Measurements from ENCODE around the gene MYL12A. TPM values are rescaled to one million over a fixed set of nuclear protein-coding genes. Genes with fewer than 3 reads are reported as not detected.
A peak's percentile ranks its signal among the peaks of the same experiment; 100 is the strongest.

MYL12A gene
- total RNA-seq, 6 experiments from 2014 or later, result 425 to 713 (median 651) TPM

GRCh38 chr18:3257627-3258120 is 10.1 kb downstream of the MYL12A start:
- no peak overlapping the region; the same call in 1 of the 2 replicates for H3K4me3 Mint-ChIP-seq
- no peak for TF ChIP-seq CTCF (IDR thresholded peaks at IDR 0.05)
- peaks cover 73% of the 10 kb centered on the region for H3K36me3 Mint-ChIP-seq (ENCODE audit: low read depth)
- DNase-seq, result no peak
- H3K27me3 Mint-ChIP-seq (ENCODE audit: insufficient read depth), result no peaks in the 10 kb centered on the region
- no peaks in the 10 kb centered on the region for H3K9me3 Mint-ChIP-seq
- H3K27ac Mint-ChIP-seq, result peak overlapping the region; percentile 85; the same call in 1 of the 2 replicates
- peaks cover 78% of the 10 kb centered on the region for H3K4me1 Mint-ChIP-seq (ENCODE audit: low read depth)

GRCh38 chr18:3260995-3261372 is 13.4 kb downstream of the MYL12A start:
- Mint-ChIP-seq H3K4me3 (peak overlapping the region; percentile 97), H3K36me3 (ENCODE audit: low read depth) (peaks cover 60% of the 10 kb centered on the region), H3K27ac (peak overlapping the region; percentile 97), H3K27me3 (ENCODE audit: insufficient read depth) (no peaks in the 10 kb centered on the region), H3K9me3 (no peaks in the 10 kb centered on the region), H3K4me1 (ENCODE audit: low read depth) (peaks cover 73% of the 10 kb centered on the region)
- TF ChIP-seq CTCF (IDR thresholded peaks at IDR 0.05), result no peak
- DNase-seq, result no peak

- H3K27me3 Mint-ChIP-seq (ENCODE audit: insufficient read depth), result no peaks in the 10 kb centered on the region
- peaks cover 73% of the 10 kb centered on the region for H3K4me1 Mint-ChIP-seq (ENCODE audit: low read depth)
- peak; percentile 21; the same call in 1 of the 2 replicates for TF ChIP-seq CTCF (IDR thresholded peaks at IDR 0.05)
- H3K36me3 Mint-ChIP-seq (ENCODE audit: low read depth), result peaks cover 54% of the 10 kb centered on the region
- no peaks in the 10 kb centered on the region for H3K9me3 Mint-ChIP-seq
- peak within 1 kb of the TSS; percentile 97 for H3K27ac Mint-ChIP-seq
- peak; percentile 80 for DNase-seq
- H3K4me3 Mint-ChIP-seq, result peak within 1 kb of the TSS; percentile 97
Observed at GRCh38 chr18:3261373-3262233, 14.0 kb downstream of the MYL12A start, which contains the start of gene MYL12B. Gene MYL12B, plus strand, starts transcription at chr18:3262133. Its CDS starts 10,766 bp downstream, at chr18:3272899.

- Mint-ChIP-seq H3K27me3 (ENCODE audit: insufficient read depth) (no peaks in the 10 kb centered on the region), H3K9me3 (no peaks in the 10 kb centered on the region), H3K27ac (peak overlapping the region; percentile 97), H3K4me3 (peak overlapping the region; percentile 97), H3K36me3 (ENCODE audit: low read depth) (peaks cover 49% of the 10 kb centered on the region), H3K4me1 (ENCODE audit: low read depth) (peaks cover 73% of the 10 kb centered on the region)
- DNase-seq, result no peak
- no peak; the same call in 1 of the 2 replicates for TF ChIP-seq CTCF (IDR thresholded peaks at IDR 0.05)
Observed at GRCh38 chr18:3262234-3263131, 14.9 kb downstream of the MYL12A start.

GRCh38 chr18:3263132-3263700 is 15.6 kb downstream of the MYL12A start:
- Mint-ChIP-seq H3K4me1 (ENCODE audit: low read depth) (peaks cover 71% of the 10 kb centered on the region), H3K9me3 (no peaks in the 10 kb centered on the region), H3K27ac (peak overlapping the region; percentile 95), H3K4me3 (peak overlapping the region; percentile 97), H3K27me3 (ENCODE audit: insufficient read depth) (no peaks in the 10 kb centered on the region), H3K36me3 (ENCODE audit: low read depth) (peaks cover 42% of the 10 kb centered on the region)
- no peak for TF ChIP-seq CTCF (IDR thresholded peaks at IDR 0.05)
- DNase-seq, result no peak
